ENCODE measurements around the gene GALNS.
A peak's percentile ranks its signal among the peaks of the same experiment; 100 is the strongest.

Gene GALNS

DNA sequence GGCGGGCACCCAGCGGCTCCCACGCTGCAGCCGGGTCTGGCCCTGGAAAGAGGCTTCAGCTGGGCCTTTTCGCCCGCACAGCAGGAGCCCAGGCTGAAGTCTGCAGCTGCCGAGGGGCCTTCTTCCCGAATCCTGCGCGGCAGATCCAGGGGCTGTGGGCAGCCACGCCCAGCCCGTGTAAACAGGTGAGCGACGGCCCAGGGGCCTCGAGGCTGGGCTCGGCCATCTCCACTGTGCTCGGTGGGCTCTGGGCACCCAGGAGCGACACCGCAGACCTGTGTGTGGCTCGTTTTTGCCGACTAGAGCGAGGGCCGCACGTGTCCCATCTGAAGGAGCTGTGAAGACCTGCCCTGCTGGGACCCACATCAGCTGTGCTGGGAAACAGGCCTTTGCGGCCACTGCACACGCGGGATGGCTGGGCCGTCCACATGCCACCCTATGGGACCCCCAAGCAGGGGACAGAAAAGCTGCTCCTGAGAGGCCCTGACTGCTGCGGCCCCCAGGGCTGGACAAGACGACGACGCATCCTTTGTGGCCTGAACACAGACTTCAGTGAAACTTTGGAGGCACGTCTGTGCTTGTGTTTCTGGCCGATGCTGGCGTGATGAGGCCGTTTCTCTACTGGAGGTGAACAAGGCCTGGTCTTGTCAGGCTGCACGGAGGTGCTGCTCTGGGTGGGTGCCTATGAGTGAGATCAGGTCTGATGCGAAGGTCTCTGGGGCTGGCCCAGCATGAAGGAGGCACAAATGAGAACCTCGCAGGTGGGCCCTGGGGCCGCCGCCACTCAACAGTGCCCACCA, 39.8 kb downstream of the GALNS start:
- H3K4me3 ChIP-seq (ENCODE audit: low read depth, low read length): no peak overlapping the region
- TF ChIP-seq, protein P1, sequence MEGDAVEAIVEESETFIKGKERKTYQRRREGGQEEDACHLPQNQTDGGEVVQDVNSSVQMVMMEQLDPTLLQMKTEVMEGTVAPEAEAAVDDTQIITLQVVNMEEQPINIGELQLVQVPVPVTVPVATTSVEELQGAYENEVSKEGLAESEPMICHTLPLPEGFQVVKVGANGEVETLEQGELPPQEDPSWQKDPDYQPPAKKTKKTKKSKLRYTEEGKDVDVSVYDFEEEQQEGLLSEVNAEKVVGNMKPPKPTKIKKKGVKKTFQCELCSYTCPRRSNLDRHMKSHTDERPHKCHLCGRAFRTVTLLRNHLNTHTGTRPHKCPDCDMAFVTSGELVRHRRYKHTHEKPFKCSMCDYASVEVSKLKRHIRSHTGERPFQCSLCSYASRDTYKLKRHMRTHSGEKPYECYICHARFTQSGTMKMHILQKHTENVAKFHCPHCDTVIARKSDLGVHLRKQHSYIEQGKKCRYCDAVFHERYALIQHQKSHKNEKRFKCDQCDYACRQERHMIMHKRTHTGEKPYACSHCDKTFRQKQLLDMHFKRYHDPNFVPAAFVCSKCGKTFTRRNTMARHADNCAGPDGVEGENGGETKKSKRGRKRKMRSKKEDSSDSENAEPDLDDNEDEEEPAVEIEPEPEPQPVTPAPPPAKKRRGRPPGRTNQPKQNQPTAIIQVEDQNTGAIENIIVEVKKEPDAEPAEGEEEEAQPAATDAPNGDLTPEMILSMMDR (IDR thresholded peaks at IDR 0.05; ENCODE audit: insufficient read depth, low read depth, low read length, missing control alignments): no peak
- no peak for DNase-seq (ENCODE audit: low read depth)

DNA sequence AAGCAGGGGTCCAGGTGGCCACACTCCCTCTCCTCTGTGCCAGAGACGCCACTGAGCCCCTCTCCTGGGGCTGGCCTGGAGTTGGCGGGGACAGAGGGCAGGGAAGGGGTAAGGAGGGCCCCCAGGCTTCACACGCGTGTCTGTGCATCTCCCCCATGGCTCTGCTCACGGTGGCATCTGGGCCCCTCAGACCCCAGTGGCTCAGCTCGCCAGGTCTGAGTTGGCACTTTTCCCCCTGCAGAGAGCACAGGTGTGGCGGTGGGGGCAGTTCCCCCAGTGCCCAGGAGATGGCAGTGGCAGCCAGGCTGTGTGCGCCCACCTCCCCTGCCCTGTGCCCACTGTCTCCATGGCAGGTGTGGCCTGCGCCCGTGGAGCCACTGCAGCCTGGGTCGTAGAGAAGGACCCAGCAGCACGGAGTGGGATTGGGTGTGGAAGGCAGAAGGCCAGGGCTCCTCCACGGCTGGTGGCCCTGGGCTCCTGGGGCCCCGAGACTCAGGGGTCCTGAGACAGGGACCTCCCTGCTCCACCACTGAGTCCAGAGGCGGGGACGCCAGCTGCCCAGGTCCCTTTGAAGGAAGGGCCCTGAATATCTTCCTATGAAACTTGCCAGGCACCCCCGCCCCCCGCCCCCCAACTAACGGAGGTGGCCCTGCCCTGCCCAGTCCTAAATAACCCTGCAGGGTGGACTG, 40.7 kb downstream of the GALNS start:
- TF ChIP-seq, protein P1 (IDR thresholded peaks at IDR 0.05; ENCODE audit: insufficient read depth, low read depth, low read length, missing control alignments): peak; percentile 85
- H3K4me3 ChIP-seq (ENCODE audit: low read depth, low read length): no peak overlapping the region
- DNase-seq (ENCODE audit: low read depth): peak; percentile 67

DNA sequence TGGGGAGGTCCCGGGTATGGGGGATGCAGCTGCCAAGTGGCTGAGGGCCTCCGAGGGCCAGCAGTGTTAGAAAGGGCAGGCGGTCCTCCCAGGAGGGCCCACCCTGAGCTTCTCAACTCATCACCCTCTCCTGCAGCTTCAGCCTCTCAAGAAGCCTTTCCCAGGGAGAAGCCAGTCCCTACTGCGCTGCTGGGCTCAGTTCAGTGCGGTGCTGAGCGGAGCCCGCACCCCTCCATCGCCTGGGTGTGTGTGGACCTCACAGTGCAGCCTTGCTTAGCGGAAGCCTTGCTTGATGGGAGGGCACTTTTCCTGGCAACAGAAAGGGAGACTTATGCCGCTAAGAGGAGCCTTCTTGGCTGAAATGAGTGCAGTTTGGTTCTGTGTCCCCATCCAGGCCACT, 41.5 kb downstream of the GALNS start:
- no peak overlapping the region for H3K4me3 ChIP-seq (ENCODE audit: low read depth, low read length)
- DNase-seq (ENCODE audit: low read depth): no peak
- TF ChIP-seq, protein P1 (IDR thresholded peaks at IDR 0.05; ENCODE audit: insufficient read depth, low read depth, low read length, missing control alignments): no peak

DNA sequence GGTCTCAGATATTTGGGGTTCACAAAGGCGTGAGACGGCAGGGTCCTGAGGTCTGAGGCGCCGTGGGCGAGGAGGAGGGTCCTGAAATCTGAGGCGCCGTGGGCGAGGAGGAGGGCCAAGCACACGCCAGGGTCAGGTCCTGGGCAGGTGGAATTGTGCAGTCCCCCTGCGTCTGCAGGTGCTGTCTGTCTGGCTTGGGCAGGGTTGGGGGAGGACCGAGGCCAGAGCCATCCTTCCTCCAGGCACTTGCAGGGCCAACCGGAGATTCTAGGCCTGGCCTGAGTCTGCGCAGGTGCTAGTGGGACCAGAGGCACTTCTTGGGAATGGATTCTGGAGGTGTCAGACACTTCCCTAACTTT, 42.6 kb downstream of the GALNS start:
- no peak overlapping the region for H3K4me3 ChIP-seq (ENCODE audit: low read depth, low read length)
- TF ChIP-seq, protein P1 (IDR thresholded peaks at IDR 0.05; ENCODE audit: insufficient read depth, low read depth, low read length, missing control alignments): no peak

DNA sequence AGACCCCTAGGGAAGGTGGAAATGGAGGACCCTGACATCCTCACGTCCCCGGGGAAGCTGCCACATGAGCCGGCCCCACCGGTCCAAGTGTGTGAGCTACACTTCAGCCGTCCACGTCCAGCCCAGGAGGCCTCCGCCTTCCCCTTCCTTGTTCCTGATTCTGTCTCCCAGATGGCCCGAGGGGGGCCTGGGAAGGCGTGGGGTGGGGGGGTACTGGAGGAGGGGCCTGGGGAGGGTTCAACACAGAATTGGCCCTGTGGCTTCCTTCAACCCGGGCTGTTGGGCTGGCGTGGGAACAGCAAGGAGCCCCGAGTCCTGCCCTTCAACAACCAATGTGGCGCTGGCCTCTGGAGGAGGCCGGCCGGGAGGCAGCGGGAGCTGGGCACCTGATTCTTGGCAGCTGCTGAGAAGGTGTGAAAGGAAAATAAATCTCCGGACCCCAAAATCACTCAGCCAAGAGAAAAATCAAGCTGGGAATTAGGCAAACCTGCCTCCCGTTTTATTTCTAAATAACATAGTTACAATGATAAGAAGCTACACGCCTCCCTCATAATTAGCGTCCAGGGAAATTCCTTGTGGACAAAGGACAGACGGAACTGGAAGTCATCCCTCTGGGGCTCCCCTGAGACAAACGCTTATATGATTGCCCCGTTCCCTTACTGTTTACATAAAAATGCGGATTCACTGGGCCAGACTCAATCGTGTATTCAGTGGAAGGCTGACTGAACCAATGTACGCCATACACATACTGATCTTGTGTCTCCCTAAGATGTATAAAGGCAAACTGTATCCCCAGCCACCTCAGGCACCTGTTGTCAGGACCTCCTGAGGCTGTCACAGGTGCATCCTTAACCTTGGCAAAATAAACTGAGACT, 43.2 kb downstream of the GALNS start:
- TF ChIP-seq, protein P1 (IDR thresholded peaks at IDR 0.05; ENCODE audit: insufficient read depth, low read depth, low read length, missing control alignments): no peak

More for the DNA sequence above, 42.6 kb downstream of the GALNS start:
- DNase-seq (ENCODE audit: low read depth): no peak

DNA sequence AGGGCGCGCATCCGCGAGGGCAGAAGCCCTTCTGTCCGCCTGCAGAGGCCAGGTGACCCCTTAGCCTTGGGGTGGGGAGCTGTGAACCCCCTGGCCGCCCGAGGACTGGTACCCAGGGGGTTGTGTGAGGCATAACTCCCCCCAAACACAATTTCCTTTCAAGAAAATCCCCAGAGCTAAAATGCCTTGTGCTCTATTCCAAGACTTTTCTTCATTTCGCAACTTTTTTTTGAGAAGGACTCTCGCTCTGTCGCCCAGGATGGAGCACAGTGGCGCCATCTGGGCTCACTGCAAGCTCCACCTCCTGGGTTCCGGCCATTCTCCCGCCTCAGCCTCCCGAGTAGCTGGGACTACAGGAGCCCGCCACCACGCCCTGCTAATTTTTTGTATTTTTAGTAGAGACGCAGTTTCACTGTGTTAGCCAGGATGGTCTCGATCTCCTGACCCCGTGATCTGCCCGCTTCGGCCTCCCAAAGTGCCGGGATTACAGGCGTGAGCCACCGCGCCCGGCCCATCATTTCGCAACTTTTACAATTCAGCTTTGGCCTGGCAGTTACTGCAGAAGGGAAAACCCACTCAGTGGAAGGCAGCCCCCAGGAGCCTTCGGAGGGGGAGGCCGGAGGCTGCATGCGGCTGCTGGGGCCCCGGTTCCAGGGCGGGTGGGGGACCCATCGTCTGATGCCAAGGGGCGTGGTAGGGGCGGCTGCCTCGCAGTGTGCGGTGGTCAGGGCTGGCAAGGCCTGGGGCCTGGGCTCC, 44.1 kb downstream of the GALNS start:
- TF ChIP-seq, protein P1 (IDR thresholded peaks at IDR 0.05; ENCODE audit: insufficient read depth, low read depth, low read length, missing control alignments): no peak
- peak overlapping the region; percentile 88 for H3K4me3 ChIP-seq (ENCODE audit: low read depth, low read length)
- DNase-seq (ENCODE audit: low read depth): no peak

More for the DNA sequence above, 43.2 kb downstream of the GALNS start:
- no peak for DNase-seq (ENCODE audit: low read depth)
- no peak overlapping the region for H3K4me3 ChIP-seq (ENCODE audit: low read depth, low read length)
